GM11168 (cell line): ENCODE results near the gene HTRA3.

ENCODE experiments used
- in situ Hi-C: fragments of 300-500 bp; cut with MboI; formaldehyde crosslinking; loops from one replicate; pipeline ENCODE4 v1.12.0; 2022; ENCODE audit warnings: low sequenced_read_pairs; ENCODE audit not compliant: unreplicated experiment

Gene HTRA3

DNA sequence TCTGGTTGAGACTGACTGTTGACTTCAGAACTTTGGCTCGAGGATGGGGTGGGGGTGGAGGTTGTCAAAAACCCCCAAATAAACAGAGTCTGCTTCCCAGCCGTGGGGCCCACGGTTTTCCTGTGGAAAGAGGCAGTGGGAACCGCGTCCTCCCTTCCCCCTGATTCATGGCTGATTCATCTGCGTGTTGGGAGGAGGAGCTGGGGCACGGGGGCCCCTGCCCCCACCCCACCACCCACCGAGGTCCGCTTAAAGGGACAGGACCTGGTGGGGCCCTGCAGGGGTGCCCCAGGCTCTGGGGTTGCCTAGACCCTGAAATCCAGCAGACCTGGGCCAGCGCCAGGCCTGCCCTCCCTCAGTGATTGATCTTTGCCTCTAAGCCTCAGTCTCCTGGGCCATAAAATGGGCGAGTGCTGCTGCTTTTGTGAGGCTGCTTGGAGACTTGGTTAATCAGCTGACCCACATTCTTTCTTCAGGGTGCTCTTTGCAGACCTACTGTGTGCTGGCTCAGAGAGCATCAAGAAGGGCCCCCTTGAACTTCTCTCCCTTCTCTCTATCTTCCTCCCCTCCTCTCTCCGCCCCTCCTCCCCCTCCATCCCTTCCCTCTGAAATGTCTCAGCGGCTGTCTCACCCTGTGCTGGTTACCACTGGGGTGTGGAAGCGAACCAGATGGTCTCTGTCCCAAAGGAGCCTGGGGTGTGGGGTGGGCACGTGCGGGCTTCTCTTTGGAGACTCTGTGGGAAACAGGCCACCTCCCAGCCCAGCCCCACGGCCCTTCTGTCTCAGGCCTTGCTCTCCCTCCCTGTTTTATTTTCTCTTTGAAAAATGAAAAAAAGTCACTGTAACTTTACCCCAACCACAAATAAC lies 9.1 kb downstream of the HTRA3 start:
- in situ Hi-C loops = no loop called here

DNA sequence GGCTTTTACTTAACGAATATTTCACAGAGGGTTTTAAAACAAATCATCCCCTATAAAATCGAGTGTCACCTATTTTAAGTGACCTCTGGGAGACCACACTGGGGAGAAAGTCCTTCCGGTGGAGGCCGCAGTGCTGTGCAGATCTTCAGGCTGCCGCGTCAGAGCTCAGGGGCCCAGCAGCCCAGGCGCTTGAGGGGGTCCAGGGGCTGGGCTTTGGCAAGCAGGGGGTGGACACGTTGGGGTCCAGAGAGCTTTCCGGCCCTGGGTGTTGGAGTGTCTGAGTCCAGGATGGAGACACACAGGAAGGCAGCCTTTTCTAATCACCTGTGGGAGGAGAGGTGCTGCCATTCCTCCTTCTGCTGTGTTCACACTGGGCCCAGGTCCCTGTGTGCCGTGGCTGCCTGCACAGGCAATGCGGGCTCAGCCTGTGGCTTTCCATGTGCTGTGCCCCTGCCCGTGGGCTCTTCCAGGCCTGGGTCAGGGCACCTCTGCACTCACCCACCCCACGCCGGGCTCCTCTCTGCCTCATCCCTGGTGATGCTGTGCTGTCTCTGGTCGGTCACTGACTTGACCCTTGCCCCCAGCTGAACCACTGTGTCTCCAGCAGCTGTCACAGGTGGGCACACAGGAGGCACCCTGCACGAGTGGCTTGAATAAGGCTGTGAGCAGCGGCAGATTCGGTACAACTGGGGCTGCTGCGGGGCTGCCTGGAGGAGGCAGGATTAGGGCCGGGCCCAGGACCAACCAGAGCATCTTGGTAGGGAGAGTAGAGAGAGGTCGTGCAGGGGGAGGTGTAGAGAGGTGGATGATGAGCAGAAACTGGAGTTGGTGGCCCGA lies 10.0 kb downstream of the HTRA3 start:
- in situ Hi-C loops = no loop called here

DNA sequence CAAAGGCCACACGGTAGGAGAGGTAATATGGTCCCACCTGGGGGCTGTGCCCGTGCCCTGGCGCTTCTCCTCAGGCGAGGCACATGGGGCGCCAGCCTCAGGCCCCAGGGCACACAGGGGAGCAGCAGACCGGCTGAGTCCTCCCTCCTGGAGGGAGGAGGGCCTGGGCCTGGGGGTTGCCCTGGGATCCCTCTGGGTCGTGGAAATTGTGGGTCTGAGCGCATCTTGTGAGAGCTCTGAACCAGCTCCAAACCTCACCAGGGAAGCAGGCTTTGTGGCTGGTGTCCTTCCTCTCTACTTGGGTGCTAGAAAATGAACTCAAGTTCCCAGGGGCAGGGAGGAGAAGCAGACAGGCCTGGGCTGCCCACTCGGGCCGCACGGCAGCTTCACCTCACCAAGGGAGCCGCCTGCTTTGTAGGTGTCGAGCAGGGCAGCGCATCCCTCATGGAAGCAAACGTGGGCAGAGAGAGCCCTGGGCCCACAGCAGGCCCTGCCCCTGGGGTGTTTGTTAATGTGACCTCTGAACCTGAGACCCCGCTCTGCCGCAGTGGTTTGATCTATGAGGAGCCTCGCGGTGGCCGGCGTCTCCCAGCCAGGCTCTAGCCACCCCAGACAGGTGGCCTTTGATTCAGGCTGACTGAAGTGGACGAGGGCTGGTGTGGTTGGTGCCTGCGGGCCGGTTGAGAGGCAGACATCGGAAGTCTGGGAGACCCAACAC lies 10.8 kb downstream of the HTRA3 start:
- in situ Hi-C loops = no loop called here

DNA sequence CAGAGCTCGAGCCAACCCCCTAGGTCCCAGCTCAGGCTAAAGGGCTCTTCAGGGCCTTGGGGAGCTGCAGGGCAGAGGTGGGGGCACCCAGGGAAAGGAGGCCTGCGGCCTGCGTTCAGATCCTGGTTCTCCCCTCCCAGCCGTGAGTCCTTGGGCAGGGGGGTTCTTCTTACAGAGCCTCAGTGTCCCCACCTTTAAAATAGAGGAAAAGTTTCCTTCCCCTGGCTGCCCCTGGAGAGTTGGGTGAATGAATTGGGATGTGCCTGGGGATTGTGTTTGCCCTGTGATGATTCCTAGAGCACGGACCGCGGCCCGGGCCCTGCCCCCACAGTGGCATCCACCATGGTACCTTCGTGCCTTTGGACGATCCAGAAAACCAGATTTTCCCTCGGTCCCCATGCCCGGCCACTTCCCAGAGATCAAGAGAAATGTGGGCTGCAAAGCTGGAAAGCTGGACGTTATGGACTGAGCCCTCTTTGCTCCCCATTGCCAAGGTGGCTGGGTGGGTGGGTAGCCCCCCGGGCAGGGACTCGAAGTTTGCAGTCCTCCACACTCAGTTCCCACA lies 11.4 kb downstream of the HTRA3 start:
- in situ Hi-C loops = no loop called here

DNA sequence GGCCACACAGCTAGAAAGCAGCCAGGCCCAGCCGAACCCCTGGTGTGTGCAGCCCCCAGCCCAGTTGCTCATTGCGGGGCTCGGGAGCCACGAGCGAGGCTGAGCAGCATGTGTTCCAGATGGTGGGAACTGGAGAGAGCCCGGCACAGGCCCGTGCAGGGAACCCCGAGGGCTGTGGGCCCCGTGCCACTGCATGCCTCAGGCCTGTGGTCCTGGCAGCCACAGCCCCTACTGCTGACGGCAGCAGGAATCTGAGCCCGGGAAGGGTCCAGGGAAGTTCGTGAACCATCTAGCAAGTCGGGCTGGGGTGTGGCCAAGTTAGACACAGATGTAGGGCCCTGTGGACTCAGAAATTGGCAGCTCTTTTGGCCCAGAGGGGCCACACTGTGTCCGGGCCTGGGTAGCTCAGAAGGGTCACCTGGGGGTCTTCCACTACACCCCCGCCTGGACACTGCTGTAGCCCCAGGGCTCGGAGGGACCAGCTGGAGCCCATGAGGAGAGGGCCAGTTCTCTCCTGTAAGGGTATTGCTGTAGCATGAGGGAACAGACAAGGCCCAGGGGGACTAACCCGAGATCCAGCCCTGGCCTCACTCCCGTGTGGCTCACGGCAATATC lies 12.1 kb downstream of the HTRA3 start:
- in situ Hi-C loops = no loop called here

DNA sequence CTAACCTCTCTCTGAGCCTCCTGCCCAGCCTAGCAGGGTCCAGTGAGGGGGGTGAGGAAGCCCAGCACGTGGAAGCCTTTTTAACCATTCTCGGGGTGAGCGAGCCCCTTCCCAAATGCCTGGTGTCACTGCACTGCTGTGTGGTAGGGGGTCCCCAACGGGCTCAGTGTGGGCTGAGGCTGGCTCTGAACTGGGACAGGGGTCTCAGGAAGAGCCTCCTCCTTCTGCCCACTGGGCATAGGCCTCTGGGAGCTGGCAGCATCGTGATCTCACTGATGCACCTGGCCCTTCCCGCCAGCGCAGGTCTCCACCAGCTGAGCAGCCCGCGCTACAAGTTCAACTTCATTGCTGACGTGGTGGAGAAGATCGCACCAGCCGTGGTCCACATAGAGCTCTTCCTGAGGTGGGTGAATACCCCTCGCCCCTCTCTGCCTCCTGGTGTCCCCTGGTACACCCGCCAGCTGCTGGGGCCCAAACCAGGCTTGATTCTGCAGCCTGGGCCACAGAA lies 12.6 kb downstream of the HTRA3 start:
- in situ Hi-C loops = no loop called here

DNA sequence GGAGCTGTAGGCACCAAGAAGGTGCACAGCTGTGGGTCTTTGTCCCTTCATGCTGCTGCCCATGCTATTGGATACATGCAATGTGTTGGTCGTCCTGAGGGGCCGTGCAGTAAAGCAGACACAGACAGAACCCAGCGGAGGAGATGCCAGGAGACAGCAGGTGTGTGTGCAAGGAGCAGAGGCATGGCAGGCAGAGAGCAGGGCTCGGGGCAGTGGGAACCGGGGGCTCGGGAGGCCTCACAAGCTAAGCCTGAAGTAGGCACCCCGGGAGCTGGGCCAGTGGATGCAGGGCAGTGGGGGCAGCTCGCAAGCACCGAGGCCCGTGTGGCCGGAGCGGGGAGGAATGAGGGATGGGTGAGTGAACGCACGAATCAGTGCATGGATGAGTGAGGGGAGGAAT lies 13.2 kb downstream of the HTRA3 start:
- in situ Hi-C loops = no loop called here

DNA sequence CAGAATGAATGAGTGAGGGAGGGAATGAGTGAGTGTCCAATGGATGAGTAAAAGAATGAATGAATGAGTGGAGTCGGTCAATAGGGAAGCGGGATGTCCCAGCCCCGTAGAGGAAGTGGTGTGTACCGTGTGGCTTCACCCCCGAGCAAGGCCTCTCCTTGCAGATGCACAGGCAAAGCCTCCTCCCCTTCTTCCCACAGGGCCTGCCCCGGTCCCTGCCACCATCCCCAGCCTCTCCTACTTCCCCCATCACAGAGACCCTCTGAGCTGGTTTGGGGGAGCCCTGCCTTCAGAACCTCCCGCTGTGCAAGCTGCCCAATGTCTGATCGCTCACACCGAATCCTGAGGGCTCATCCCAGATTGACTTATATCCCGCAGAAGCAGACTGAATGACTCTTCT lies 13.6 kb downstream of the HTRA3 start:
- in situ Hi-C loops = no loop called here

DNA sequence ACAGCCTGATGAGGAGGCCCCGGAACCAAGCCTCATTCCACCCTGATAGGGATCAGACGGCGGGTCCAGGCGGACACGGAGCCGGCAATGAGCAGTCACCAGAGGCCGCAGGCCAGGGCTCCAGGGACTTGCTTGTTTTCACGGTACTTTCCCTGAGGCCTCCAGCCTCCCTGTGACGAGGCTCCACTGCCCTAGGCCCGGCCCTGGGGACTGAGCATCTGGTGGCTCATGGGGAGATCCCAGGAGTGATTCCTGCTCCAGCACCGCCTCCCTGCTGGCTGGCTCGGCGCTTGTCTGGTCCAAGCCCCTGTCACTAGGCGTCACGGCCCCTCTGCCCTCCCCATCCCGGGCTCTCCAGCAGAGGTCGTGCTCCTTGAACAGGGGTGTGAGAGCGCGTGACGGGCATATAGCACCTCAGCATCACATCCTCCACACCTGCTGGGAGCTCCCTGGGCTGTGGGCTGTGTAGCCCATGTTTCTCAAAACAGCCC lies 14.1 kb downstream of the HTRA3 start:
- in situ Hi-C loops = no loop called here

DNA sequence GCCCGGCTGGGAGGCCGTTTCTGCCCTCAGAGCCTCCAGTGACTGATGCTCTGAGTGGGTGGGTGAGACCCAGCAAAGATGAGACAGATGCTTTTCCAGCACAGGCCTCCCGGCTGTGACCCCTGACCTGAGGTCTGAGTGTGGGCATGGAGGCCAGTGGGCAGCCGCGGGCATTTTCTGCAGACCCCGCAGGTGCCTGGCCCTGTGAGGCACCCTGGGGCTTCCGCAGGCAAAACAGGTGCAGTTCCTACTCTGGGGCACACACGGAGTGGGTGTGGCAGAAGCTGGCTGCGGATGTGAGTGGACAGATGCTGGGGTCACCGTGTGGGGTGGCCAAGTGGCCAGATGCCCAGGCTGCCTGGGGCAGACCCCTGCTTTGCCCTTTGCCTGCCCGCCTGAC lies 14.8 kb downstream of the HTRA3 start:
- in situ Hi-C loops = no loop called here

DNA sequence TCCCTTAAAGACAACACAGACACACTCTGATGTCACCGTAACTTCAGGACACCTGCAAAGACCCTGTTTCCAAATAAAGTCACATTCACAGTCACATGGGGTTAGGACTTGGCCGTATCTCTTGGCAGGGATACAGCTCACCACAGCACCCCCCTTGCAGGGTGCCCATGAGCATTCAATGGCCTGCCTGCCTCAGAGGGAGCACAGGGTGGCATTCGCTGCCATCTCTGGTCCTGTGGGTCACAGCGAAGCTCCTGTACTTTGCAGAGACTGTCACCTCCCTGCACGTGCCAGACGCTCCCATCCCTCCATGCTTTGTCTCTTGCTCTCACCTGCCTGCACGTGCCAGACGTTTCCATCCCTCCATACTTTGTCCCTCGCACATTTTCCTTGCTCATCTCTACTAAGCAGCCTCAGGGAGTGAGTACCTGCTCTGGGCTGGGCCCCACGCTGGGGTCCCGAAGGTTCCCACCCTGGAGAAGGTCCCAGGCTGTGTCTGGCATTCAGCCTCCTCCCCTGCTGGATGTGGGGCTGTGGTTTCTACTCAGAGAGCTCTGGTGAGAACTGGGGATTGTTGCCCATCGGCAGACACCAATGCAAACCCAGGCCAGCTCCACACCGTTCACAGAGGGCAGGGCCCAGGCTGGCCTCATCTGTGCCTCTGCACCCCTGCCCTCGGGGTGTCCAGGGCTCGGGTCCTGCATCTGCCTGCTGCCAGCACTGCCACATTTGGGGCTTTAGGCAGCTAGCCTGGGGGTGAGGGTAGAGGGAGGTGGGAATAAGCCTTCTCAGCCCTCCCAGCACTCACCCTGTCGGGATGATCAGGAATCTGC lies 15.8 kb downstream of the HTRA3 start:
- in situ Hi-C loops = no loop called here

DNA sequence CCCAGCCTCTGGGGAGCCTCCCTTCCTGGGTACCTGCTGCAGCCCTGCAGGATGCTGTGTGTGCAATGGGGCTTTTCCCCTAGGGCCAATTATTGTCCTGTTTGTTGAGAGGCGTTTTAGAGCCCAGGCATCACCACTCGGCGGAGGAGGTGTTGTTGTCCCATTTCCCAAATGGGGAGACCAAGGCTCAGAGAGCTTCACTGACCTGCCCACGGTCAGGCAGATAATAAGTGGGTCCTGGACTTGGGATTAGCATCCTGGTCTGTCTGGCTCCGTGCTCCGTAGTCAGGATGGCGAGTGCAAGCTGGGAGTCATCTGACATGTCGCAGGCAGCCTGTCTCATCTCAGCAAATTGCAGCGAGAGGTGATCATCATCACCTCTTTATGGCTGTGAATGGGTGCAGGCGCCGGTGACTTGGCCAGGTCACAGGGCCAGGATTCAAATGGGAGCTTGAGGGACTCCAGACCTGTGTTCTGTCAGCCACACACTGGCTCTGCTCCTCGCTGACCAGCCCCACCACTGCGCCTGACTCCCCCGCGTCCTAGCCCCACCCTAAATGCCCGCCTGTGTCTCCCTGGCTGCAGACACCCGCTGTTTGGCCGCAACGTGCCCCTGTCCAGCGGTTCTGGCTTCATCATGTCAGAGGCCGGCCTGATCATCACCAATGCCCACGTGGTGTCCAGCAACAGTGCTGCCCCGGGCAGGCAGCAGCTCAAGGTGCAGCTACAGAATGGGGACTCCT lies 16.6 kb downstream of the HTRA3 start:
- in situ Hi-C loops = no loop called here

DNA sequence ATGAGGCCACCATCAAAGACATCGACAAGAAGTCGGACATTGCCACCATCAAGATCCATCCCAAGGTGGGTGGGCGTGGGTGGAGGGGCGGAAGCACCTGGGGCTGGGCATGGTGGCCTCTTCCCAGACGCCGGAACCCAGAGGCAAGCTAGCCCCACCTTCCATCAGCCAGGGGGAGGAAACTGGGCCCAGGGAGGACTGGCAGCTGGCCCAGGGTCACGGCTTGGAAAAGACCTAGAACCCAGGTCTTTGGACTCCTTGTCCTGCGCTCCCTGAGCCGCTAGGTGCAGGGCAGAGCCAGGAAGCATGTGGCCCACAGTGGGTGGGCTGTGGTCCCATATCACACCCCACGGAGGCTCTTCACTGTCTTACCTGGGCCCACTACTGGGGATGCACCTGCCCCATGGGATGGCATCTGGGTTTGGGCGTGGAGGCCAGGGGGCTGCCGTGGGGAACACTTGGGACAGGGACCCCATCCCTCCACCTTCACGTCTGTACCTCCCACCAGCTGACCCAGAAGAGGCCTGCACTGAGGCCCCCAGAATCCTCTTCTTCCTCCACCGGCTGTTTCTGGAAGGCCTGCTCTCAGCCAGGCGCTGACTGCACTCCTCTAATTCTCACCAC lies 17.3 kb downstream of the HTRA3 start:
- in situ Hi-C loops = no loop called here

DNA sequence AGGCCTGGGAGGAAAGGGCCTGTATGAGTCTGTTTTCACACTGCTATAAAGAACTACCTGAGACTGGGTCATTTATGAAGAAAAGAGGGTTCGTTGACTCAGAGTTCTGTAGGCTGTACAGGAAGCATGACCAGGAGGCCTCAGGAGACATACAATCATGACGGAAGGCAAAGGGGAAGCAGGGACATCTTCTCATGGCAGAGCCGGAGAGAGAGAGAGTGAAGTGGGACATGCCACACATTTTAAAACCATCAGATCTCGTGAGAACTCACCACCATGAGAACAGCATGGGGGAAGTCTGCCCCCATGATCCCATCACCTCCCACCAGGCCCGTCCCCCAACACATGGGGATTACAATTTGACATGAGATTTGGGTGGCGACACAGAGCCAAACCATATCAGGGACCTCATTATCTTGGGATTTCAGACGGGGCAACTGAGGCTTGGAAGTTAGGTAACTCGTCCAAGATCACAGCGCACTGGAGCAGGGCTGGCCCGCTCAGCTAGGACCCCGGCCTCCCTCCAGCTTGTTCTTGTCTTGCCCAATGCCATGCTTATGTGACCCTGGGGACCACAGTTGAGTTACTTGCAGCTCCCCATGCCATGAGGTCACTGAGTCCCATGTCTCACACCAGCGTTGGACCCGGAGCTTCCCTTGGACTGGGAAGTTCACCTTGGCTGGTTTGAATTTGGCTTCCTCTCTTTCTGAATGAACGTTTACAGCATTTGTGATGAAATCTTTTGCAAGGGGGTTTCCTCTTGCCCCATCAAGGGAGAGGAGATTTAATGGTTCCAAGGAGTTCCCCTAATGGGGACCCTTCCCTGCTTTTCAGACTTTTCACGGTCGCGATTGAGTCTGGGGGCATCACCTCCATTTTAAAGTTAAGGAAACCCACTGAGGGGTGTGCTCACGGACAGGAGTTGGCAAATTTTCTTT lies 18.1 kb downstream of the HTRA3 start:
- in situ Hi-C loops = no loop called here

DNA sequence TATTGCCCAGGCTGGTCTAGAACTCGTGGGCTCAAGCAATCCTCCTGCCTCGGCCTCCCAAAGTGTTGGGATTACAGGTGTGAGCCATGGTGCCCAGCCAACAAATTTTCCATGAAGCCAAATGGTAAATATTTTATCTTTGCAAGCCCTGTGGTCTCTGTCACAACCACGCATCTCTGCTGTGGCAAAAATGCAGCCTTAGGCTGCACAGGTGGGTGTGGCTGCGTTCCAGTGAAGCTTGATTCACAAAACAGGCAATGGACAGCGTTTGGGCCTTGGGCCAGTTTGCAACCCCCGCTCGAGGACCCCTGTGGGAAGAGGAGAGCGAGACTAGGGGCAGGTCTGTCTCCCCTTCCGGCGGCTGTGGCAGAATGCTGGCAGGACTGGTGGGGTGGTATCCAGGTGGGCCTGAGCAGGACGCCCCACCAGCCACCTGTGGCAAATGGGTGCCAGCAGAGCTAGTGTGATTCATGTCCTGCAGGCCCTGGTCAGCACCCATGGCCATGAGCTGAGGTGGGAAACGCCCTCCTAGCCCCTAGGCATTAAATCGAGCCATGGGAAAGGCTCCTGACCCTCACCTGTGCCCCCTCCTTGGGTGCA lies 19.7 kb downstream of the HTRA3 start:
- in situ Hi-C loops = no loop called here

DNA sequence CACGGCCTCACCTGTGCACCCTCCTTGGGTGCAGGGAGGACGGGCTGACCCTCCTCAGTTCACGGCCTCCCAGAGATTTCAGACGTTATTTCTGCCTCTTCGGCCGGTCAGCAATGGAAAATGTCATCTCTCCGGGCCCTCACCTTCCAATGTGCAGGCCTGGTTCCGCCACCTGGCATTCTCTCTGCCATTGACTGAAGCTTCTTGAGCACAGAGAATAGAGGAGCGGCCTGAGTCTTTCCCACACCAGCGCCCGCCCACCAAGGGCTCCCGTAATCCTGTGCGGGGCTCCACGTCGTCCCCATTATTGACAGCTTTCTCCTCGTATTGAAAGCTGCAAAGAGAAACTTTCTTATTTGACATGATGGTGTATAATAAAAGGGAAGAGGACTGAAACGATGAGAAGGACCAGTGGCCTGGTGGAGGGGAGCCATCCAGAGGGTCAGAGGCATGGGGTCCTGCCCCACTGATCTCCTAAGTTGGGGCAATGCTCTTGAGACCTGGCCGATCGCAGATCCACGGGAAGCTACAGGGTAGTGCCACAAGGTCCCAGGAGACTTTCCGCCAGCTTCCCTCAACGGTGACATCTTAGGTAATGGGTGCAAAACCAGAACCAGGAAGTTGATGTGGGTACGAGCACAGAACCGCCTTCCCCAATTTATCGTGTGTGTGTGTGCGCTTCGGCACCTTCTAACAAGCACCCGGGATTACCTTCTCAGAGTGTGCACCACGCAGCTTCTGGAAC lies 20.6 kb downstream of the HTRA3 start:
- in situ Hi-C loops = loop anchor here (10.0 kb wide), 1 partner anchor 605 kb away; no protein-coding TSS in a partner anchor
